Uterus (tissue), 4 donors: ENCODE measurements around the gene CENATAC. TPM values are rescaled to one million over a fixed set of nuclear protein-coding genes. Genes with fewer than 3 reads are reported as not detected.
A peak's percentile ranks its signal among the peaks of the same experiment; 100 is the strongest.

ENCODE experiments used
- DNase-seq, 2 donors: peaks; one replicate each; pipeline ENCODE4 v3.0.0-alpha.2; 2019 to 2020
- H3K27ac ChIP-seq, 2 donors: fragments of 200-600 bp; sonication (generic); 1 replicate in 1 of 2; 2 replicates in 1 of 2; pipeline ENCODE4 v1.5.1; 2016 to 2018
- H3K27me3 ChIP-seq, 2 donors: fragments of 200-600 bp; sonication (generic); one replicate each; pipeline ENCODE4 v1.5.1; 2018 to 2019; ENCODE audit warnings: control low read depth in 1 of 2
- H3K36me3 ChIP-seq, 2 donors: fragments of 200-600 bp; sonication (generic); one replicate each; pipeline ENCODE4 v1.5.1; 2019; ENCODE audit warnings: control low read depth in 1 of 2
- H3K4me1 ChIP-seq, 2 donors: fragments of 200-600 bp; sonication (generic); one replicate each; pipeline ENCODE4 v1.5.1; 2018 to 2019; ENCODE audit warnings: control low read depth in 1 of 2
- H3K4me3 ChIP-seq, 2 donors: fragments of 200-600 bp; sonication (generic); 1 replicate in 1 of 2; 2 replicates in 1 of 2; pipeline ENCODE4 v1.5.1; 2018 to 2019; ENCODE audit warnings: mild to moderate bottlenecking in 1 of 2
- H3K9me3 ChIP-seq, 2 donors: fragments of 200-600 bp; sonication (generic); one replicate each; pipeline ENCODE4 v1.5.1; 2019; ENCODE audit warnings: control low read depth in 1 of 2
- CTCF ChIP-seq, 4 experiments: fragments of 200-600 bp in 2 of 4; fragments of 450-650 bp in 2 of 4; sonication (generic) in 2 of 4; IDR thresholded peaks; one replicate each; pipeline ENCODE4 v1.5.1; 2016 to 2019; ENCODE audit warnings: antibody characterized with exemption in 4 of 4, mild to moderate bottlenecking in 2 of 4, moderate library complexity in 1 of 4
- POLR2A ChIP-seq, 2 donors: fragments of 450-650 bp; IDR thresholded peaks; one replicate each; pipeline ENCODE4 v1.6.1; 2016; ENCODE audit warnings: antibody characterized with exemption in 2 of 2, mild to moderate bottlenecking in 1 of 2, moderate library complexity in 1 of 2
- intact Hi-C: fragments of 100-400 bp; cut with DNase I; formaldehyde crosslinking; loops from one replicate; pipeline ENCODE4 v1.15.1; 2023; ENCODE audit warnings: low total_unique reads
- total RNA-seq, 4 donors: library from RNA; depleted of rRNA in 3 of 4; stranded (reverse); fragments of >200 nt in 3 of 4; gene quantifications; one replicate each; pipeline versions ENCODE4 v1.1.0 to v1.2.4, GENCODE V29; 2014 to 2023
- donor health status: DM: yes; HTN: yes; CAD: no.

CENATAC gene
- total RNA-seq, 4 donors from 2014 or later: 19.5 to 88.2 (median 49.7) TPM

GRCh38 chr11:119019996-119020395 lies 22.1 kb downstream of the CENATAC start:
- no peak for DNase-seq
- Histone ChIP-seq H3K27ac (no peak overlapping the region), H3K4me1 (peaks cover 4 to 13% of the 10 kb centered on the region in 2 donors), H3K4me3 (no peak overlapping the region), H3K9me3 (no peaks in the 10 kb centered on the region), H3K36me3 (no peaks in the 10 kb centered on the region), H3K27me3 (no peaks in the 10 kb centered on the region)
- TF ChIP-seq CTCF (IDR thresholded peaks at IDR 0.05): no peak
- no peak for TF ChIP-seq POLR2A (IDR thresholded peaks at IDR 0.05)
- intact Hi-C loops: no loop called here

- Histone ChIP-seq H3K4me1 (peaks cover 4 to 13% of the 10 kb centered on the region in 2 donors), H3K27me3 (no peaks in the 10 kb centered on the region), H3K9me3 (no peaks in the 10 kb centered on the region), H3K27ac (no peak overlapping the region), H3K4me3 (no peak overlapping the region), H3K36me3 (no peaks in the 10 kb centered on the region)
- intact Hi-C loops: no loop called here
- TF ChIP-seq POLR2A (IDR thresholded peaks at IDR 0.05): no peak
- TF ChIP-seq CTCF (IDR thresholded peaks at IDR 0.05): no peak
- no peak for DNase-seq
Measured at GRCh38 chr11:119021631-119022030, 23.7 kb downstream of the CENATAC start.

GRCh38 chr11:119023741-119024140 lies 25.8 kb downstream of the CENATAC start:
- no peaks in the 10 kb centered on the region for H3K9me3 ChIP-seq
- H3K36me3 ChIP-seq: no peaks in the 10 kb centered on the region
- no peak for DNase-seq
- no peak overlapping the region for H3K4me3 ChIP-seq
- no peaks in the 10 kb centered on the region for H3K27me3 ChIP-seq
- H3K27ac ChIP-seq: no peak overlapping the region
- peaks cover 4 to 13% of the 10 kb centered on the region in 2 donors for H3K4me1 ChIP-seq
- intact Hi-C loops: no loop called here
- TF ChIP-seq POLR2A (IDR thresholded peaks at IDR 0.05): no peak
- TF ChIP-seq CTCF (IDR thresholded peaks at IDR 0.05): no peak

GRCh38 chr11:119024430-119025098 lies 26.6 kb downstream of the CENATAC start:
- TF ChIP-seq POLR2A (IDR thresholded peaks at IDR 0.05) (no peak), CTCF (IDR thresholded peaks at IDR 0.05) (no peak)
- Histone ChIP-seq H3K27ac (peak overlapping the region in 1 of 2 donors; percentile 23), H3K4me3 (no peak overlapping the region), H3K4me1 (peaks cover 4 to 13% of the 10 kb centered on the region in 2 donors), H3K9me3 (no peaks in the 10 kb centered on the region), H3K27me3 (no peaks in the 10 kb centered on the region), H3K36me3 (no peaks in the 10 kb centered on the region)
- no peak for DNase-seq
- intact Hi-C loops: no loop called here

- DNase-seq: no peak
- Histone ChIP-seq H3K36me3 (no peaks in the 10 kb centered on the region), H3K9me3 (no peaks in the 10 kb centered on the region), H3K27ac (peak overlapping the region in 1 of 2 donors; percentile 23), H3K4me3 (no peak overlapping the region), H3K27me3 (no peaks in the 10 kb centered on the region), H3K4me1 (peaks cover 4 to 9% of the 10 kb centered on the region in 2 donors)
- intact Hi-C loops: no loop called here
- TF ChIP-seq POLR2A (IDR thresholded peaks at IDR 0.05) (no peak), CTCF (IDR thresholded peaks at IDR 0.05) (no peak)
Measured at GRCh38 chr11:119025099-119025473, 27.1 kb downstream of the CENATAC start.
